ENCODE data around the gene LRRC3.

Gene LRRC3

DNA sequence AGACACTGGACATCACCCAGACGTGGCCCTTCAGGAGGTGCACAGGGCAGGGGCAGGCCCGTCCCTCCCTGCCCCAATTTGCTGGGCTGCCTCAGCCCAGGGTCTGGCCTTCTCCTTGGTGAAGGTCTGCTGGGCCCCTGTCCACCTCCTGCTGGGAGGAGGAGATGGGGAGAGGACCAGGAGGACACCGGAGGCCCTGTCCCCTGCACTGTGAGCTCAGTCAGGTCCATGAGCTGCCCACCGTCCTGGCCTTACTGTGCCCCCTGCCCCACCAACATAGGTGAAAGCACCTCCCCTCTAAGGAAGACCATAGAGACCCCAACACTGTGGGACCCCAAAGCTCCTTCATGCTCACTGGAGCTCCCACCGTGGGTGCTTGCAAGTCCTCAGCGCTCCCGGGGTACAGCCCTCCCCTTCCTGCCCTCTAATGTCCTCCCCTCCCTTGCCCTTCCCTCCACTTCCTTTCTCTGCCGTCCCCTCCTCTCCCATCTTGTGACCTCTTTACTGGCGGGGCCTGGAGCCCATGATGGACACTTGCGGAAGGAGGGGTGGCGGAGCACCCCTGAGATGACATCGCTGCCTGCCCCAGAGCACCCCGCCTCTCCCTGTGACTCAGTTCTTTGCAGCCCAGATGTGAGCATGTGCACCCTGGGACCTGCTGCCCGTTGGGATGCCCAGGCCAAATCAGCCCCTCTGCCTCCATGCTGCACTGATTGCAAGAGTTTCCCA lies 4.6 kb downstream of the LRRC3 start:
- DNase-seq: peak in 1 of 3 donors; percentile 20

DNA sequence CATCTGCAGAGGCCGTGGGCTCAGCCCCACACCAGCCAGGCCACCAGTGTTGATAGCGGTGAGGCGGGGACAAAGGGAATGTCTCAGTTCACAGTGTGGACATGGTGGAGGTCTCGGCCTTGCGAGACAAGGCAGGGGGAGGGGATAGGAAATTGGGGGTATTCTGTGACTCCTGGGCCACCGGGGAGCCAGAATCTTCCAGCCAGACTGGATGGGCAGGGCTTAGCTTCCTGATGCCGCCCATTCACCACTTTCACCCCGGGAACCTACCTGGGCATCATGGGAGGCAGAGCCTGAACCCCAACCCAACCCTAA lies 5.1 kb downstream of the LRRC3 start:
- no peak for DNase-seq

DNA sequence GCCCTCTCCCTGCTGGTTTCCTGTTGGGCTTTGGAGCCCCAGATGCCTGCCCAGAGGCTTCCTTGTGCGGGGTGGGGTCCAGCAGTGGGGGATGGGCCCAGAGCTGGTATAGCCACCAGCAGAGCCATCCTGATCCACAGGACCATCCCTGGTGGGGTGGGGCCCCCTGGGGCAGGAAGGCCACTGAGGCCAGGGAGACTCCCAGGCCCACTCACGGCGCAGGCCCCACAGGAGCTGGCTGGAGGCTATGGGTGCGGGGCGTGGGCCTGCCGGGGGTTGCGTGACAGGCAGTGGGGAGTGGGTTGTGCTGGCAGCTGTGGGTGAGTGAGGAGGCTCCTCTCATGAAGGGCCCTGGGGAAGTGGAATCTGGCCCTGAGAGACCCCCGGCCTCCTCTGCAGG lies 5.7 kb downstream of the LRRC3 start:
- DNase-seq: no peak

DNA sequence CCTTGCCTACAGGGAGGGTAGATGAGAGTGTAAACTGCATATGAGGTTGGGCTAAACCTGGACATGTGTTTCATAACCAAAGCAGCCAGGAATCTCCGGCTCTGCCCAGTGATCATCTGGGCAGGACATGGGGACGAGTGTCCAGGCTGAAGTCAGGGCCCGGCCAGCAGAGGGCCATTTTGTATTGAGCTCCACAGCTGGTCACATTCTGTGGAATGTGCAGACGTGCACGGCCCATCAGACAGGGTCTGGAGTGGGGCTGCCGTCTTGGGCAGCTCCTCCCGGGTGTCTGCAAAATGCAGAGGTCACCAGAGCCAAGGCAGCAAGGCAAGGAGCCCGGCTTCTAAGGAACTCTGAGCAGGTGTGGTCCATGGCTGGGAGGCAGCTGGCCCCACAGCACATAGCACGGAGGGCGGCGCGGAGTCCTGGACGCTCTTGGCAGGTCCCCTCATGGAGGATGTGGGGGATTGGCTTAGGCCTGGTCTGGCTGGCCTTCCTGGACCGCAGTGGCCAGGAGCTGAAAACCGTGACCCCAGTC lies 6.2 kb downstream of the LRRC3 start:
- DNase-seq: no peak

DNA sequence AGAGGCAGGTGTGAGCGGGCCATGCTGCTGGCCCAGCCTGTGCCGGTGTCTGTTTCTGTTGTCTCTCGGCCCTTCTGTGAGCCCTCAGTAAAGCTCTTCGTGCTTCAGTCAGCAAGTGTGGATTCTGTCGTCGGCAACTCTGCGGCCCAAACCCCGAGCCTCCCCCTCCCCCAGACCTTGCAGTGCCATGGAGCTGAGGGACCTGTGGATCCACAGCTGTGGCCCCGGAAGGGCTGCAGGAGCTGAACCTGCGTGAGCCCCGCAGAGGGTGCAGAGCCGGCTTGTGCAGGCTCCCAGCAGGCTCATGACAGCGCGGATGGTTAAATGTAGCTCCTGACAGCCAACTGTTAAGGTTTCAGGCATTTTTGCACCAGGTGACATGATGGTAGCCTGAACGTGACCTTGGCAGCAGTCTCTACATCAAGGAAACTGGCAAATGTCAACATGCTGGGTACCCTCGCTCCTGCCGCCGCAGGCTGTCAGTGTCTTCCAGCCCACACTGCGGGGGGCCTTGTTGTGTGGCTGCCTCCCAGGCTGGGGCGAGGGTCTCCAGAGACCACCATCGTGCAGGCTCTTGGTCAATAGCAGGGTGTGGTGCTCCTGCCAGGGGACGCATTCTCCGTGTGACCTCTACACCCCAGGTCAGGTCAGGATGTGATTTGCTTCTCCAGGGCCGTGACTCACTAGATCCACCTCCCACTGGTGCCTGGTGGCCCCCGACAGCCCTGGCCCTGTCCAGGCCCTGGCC lies 7.0 kb downstream of the LRRC3 start:
- no peak for DNase-seq

DNA sequence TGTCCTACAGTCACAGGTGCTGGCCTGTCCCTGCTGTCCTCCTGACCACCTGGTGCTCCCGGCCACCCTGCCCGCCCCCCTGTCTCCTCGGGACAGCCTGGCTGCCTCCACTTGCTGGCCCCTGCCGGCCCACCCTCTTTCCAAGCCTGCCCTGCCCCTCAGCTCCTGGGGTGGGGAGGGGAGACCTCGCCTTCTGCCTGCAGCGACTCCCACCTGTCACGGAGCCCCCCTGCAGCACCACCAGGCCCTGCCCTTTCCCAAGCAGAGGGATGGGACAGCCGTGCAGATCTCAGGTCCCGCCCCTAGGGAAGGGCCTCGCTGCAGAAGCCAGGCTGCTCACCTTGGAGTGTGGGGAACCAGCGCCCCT lies 7.5 kb downstream of the LRRC3 start:
- no peak for DNase-seq

DNA sequence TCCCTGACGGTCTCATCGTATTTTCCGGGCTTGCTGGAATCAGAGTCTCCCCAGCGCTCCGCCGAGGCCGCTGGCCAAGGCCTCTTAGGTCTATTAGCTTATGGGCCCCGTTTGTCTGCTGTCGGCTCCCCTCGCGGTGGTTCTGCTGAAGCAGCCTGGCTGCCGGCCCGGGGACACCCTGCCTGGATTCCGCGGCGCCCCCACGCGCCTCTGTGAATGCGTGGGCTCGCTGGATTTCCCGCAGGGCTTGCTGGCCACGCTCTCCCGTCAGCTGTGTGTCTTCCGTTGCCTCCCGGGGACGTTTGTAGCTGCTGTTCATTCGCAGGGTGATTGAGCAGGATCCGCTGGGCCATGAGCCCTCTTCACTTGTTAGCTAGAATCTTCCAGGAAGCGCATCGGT lies 8.4 kb downstream of the LRRC3 start:
- DNase-seq: no peak

DNA sequence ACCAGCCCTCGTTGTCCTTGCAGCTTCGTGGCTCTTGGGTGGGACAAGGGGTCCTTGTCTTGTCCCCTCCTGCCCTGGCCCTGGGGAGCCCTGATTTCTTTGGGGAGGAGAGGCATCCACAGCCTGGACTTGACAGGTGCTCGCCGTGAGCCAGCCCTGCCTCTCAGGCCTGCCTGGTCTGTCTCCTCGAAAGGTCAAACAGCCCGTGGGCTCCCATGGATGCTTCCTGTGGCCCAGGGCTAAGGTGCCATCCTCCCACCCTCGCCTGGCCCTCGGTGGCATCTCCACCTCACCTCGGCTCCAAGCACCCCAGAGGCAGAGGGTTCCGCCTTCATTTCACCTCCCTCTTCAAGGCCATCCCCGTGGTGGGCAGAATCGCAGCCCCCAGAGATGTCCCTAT lies 9.0 kb downstream of the LRRC3 start:
- no peak for DNase-seq

DNA sequence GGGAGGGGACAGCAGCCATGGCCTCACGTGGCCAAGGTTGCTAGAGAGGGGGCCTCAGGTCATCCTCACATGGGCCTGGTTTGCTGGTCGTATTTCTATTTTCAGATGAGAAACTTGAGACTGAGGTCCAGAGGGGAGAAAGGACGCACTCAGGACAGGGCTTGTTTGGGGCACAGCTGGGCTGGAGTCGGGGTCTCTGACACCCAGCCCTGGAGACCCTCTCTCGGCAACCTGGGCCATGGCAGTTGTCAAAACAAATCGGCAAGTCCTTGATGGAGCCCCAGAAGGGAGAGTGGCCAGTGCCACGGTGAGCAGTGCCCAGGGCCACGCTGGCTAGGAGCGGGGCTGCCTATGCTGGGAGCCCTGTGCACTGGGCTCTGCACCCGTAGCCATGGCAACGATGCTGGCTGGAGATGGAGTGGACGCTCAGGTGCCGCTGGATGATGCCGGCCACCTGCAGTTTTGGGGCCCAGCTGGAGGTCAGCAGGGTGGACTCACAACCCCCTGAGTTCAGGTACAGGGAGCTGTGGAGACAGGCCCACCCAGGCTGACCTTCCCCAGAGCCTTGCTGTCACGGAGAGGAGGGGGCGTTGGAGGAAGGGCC lies 11.1 kb downstream of the LRRC3 start:
- no peak for DNase-seq

DNA sequence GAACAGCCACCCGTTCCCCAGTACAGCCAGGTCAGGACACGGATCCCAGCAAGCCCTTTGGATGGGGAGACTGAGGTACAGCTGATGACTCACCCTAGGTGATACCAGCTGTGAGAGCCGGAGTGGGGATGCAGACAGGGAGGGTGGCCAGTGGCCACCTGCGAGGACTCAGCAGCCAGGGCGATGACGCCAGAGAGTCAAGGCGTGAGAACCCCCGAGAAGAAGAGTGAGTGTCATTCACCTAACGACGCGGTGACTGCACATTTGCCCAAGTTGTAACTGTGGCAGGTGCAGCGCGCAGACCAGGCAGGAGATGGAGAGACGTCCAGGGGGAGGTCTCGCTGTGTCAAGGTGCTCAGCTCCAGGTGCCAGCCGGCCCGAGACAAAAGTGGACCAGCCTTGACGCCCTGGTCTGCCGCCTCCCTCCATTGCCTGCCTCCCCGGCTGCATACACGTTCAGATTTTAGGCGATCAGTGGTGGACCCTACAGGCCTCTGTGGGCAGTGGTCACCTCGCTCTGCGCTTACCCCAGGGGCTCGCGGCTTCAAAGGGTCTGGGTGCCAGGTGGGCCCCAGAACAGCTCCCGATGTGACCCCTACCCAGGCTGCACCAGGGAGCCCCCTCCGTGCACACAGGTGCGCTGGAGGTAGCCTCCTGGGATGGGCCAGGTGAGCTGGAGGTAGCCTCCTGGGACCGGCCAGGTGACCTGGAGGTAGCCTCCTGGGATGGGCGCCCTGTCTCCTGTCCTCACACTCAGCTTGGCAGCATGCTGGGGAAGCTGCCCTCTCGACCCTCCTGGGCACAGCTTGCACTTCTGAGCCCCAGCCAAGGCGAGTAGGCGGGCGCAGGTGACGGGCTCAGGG lies 11.9 kb downstream of the LRRC3 start:
- no peak for DNase-seq

DNA sequence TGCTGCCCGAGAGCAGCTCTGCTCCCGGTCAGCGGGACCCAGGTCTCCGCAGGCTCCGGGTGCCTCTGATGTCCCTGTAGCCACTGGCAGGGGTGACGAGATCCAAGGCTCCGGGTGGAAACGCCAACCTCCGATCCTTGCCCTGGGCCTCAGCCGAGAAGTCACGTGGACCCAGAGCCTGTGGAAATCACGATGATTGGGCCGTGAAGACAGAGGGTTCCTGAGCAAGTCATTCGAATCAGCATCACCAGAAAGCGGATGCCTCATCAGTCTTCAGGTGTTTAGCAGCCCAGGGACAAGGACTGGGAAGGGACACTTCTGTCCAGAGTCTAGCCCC lies 12.5 kb downstream of the LRRC3 start:
- no peak for DNase-seq

DNA sequence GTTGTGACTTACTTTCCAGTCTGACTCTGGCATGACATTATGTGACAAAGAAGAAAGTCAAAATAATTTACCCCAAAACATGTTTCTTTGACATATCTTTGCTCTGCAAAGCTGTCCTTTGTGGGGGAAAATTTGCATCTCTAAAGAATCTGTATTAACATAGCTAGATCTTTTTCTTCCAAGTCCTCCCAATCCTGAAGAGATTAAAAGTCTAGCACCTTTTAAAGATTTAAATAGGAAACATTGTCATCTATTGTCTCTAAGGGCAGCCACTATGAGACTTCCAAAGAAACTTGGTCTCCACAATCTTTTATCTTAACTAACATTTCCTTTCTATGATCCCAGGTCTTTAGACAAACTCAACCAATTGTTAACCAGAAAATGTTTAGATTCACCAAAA lies 16.0 kb downstream of the LRRC3 start:
- DNase-seq: no peak

DNA sequence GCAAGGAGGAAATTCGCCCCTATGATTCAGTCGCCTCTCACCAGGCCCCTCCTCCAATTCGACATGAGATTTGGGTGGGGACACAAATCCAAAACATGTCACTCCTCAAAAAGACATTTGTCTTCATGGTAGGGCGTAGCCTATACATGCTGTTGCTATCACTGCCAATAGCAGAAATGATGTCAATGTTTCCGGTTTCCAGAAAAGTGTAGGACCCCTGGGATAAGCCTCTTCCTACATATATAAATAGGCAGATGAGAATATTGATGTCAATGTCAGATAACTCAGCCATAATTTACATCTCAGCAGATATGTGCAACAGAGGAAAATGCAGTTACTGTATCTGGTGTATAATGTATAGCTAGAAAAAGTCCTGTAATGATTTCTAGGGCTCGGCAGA lies 16.7 kb downstream of the LRRC3 start:
- no peak for DNase-seq

DNA sequence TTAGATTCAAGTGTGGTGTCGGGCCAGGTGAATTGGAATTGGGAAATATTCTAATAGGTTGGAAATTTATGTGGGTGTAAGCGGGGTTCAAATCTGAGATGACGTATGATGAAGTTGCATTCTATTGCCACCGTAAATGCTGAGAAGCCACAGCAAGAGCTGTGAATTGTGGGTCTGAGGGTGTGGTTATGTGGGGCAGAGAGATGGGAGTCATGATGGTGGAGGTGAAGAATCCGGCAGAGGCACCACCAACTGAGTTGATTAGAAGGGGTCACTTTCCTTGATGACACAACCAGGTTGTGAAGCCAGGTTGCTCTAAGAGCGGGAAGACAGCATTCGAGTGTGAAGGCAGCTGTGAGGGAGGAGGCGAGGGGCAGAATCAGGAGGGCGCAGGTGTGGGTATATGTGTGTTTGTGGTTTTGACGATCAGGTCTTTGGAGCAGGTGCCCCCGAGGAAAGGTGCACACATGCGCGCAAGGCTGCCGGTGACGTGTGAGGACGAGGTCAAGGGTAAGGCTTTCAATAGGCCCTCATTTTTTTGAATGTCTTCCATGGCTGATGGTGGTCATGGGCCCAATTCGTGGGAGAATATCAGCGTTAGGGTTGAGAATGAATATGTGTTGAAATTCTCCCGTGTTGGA lies 18.7 kb downstream of the LRRC3 start:
- DNase-seq: no peak

DNA sequence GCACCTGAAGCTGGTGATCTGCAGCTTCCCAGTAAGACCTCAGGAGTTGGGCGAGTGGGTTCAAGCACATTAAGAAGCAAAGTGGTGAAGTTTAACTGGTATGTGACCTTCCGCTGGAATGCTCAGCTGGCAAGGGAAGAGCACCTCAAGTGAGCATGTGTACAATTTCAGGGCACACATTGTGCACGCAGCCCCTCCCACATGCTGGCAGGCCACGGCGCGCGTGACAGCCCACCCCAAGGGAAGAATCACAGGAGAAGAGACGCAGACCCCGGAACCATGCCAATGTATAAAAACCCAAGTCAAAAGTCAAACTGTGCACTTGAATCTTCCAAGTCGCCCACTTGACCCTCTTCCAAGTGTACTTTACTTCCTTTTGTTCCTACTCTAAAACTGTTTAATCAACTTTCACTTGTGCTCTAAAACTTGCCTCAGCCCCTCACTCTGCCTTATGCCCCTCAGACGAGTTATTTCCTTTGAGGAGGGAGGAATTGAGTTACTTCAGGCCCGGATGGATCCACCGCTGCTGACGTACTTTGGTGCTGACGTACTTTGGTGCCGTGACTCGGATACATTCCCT lies 20.0 kb downstream of the LRRC3 start:
- no peak for DNase-seq

DNA sequence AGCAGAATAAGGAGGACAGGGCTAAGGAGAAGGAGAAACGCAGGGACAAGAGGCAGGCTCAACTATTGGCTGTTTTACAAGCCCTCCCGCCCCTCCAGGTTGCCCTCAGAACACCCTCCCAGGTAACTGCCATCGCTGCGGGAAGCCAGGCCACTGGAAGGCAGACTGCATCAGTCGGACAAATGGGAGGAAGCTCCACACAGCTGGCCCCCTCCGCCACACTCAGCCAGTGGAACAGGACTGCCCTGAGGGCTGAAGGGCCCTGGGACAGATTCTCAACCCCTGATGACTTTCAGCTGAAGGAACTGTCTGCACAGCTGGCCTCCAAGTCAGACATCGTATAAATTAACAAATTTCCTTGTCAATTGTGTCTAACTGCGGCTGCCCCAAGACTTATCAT lies 21.8 kb downstream of the LRRC3 start:
- no peak for DNase-seq

DNA sequence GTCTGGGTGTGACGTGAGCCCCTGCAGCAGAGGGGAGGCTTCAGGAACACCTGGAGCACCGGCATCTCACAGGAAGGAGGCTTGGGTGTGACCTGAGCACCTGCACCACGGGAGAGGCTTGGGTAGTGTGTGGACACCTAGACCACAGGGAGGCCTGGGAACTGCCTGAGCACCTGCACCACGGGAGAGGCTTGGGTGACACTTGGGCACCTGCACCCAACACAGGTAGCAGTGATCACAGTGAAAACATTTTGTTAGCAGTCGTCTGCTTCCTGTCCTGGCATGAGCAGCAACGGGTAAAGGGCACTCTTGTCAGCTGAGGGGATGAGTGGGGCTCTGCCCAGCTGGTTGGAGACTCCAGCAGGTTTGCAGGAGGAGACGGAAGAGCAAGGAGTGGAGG lies 22.4 kb downstream of the LRRC3 start:
- DNase-seq: no peak

DNA sequence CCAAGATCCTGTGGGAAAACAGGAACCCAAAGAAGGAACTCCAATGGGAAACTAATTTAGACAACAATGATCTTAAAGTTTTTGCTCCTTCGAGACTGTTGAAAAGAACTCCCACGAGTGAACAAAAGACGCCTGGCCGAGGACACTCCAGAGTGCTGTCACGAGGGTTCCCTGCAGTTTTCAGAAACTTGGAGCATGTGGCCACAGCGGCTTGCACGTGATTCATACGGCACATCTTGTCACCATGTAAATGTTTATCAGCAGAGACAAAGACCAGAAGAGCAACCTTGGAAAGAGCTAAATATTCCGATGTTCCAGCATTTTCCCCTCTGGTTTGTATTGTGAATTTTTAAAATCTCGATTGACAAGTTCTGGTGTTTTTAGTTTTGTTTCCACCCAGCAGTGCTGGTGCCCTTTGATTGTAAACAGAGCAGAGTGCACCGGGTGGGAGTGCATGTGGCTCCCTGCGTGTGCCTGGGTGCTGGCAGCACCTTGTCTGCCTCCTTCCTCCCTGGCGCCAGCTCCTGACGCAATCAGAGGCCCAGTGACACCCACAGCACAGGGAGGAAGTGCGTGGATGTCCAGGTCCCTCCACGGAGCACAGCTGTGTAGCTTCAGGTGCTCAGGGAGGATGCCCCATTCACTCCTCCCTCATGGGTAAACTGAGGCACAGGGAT lies 23.0 kb downstream of the LRRC3 start:
- no peak for DNase-seq

DNA sequence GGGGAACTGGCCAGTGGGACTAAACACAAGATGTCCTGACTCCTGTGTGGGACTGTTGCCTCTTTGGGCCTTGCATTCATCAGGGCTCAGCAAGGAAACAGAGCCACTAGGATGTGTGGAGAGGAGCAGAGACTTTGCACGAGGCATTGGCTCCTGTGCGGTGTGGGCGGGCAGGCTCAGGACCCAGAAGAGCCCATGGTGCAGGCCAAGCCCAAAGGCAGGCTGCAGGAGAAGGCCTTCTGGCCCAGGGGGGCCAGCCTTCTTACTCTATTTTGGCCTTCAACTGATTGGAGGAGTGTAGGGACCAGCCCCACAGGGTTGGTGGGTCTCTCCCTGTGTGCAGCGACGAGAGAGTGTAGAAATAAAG lies 23.5 kb downstream of the LRRC3 start:
- no peak for DNase-seq

DNA sequence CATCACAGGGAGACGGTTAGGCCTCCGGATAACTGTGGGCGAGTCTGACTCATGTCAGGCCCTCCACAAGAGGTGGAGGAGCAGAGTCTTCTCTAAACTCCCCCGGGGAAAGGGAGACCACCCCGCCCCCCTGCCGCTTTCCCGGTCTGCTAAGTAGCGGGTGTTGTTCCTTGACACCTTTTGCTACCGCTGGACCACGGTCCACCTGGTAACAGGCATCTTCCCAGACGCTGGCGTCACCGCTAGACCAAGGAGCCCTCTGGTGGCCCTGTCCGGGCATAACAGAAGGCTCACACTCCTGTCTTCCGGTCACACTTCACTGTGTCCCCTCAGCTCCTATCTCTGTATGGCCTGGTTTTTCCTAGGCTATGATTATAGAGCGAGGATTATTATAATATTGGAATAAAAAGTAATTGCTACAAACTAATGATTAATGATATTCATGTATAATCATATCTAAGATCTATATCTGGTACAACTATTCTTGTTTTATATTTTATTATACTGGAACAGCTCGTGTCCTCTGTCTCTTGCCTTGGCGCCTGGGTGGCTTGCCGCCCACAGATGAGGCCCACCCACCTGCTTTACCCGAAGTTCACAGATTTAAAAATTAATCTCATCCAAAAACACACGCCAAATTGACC lies 24.4 kb downstream of the LRRC3 start:
- DNase-seq: peak in 2 of 3 donors; percentile 28 to 31
